K562 (cell line): ENCODE measurements around the gene FAM50B.

Source experiments
- BRCA1 ChIP-seq, 2 experiments: fragments of 450-650 bp in 1 of 2; sonication (generic) in 1 of 2; formaldehyde crosslinking in 1 of 2; IDR thresholded peaks; 2 replicates each; pipeline versions ENCODE4 v1.5.0 to v1.6.1; 2017 to 2020; ENCODE audit warnings: mild to moderate bottlenecking in 1 of 2, missing genetic modification reagents in 1 of 2
- CGGBP1 ChIP-seq: fragments of 250-450 bp; sonication (Bioruptor Pico); IDR thresholded peaks from 2 replicates; pipeline ENCODE4 v1.9.0; 2021; ENCODE audit warnings: mild to moderate bottlenecking
- GATA2 ChIP-seq: sonication (generic); formaldehyde crosslinking; IDR thresholded peaks from 2 replicates; pipeline ENCODE4 v1.4.0; 2020; ENCODE audit warnings: mild to moderate bottlenecking, missing genetic modification reagents
- IRF2 ChIP-seq: sonication (generic); formaldehyde crosslinking; IDR thresholded peaks from 2 replicates; pipeline ENCODE4 v1.8.1; 2022; ENCODE audit warnings: mild to moderate bottlenecking, missing genetic modification reagents
- KLF1 ChIP-seq: fragments of 450-650 bp; IDR thresholded peaks from 2 replicates; pipeline ENCODE4 v1.6.1; 2016; ENCODE audit warnings: missing genetic modification characterization, missing compliant biosample characterization
- MAFG ChIP-seq: fragments of 450-650 bp; conservative IDR thresholded peaks from 2 replicates; pipeline ENCODE4 v1.6.1; 2016; ENCODE audit warnings: missing genetic modification characterization, missing compliant biosample characterization
- MTA1 ChIP-seq: fragments of 450-650 bp; IDR thresholded peaks from 2 replicates; pipeline ENCODE4 v1.6.1; 2017; ENCODE audit warnings: borderline replicate concordance
- PHF20 ChIP-seq: fragments of 450-650 bp; IDR thresholded peaks from 2 replicates; pipeline ENCODE4 v1.6.1; 2018; ENCODE audit not compliant: partially characterized antibody
- POLR2A ChIP-seq: fragments of 450-650 bp; conservative IDR thresholded peaks from 2 replicates; pipeline ENCODE4 v1.6.1; 2016
- POLR2AphosphoS5 ChIP-seq: IDR thresholded peaks from 2 replicates; pipeline ENCODE4 v1.6.1; 2011; ENCODE audit warnings: mild to moderate bottlenecking, low read depth, low read length, moderate library complexity; ENCODE audit not compliant: control insufficient read depth, insufficient read depth
- RCOR1 ChIP-seq, 2 experiments: IDR thresholded peaks; 2 replicates each; pipeline ENCODE4 v1.6.1; 2012; ENCODE audit warnings: low read depth in 2 of 2, low read length in 2 of 2, borderline replicate concordance in 1 of 2, improper control_type of control experiment in 1 of 2
- SIN3A ChIP-seq, 2 experiments: fragments of 150-350 bp in 1 of 2; IDR thresholded peaks; 2 replicates each; pipeline ENCODE4 v1.6.1; 2011 to 2016; ENCODE audit warnings: borderline replicate concordance in 2 of 2, low read depth in 2 of 2, low read length in 2 of 2, mild to moderate bottlenecking in 2 of 2, moderate library complexity in 2 of 2; ENCODE audit not compliant: control insufficient read depth in 1 of 2
- TRIM24 ChIP-seq, 2 experiments: fragments of 450-650 bp; IDR thresholded peaks; 2 replicates each; pipeline ENCODE4 v1.6.1; 2016
- TF ChIP-seq, protein P1 (sequence below), 3 experiments: IDR thresholded peaks in 2 of 3; conservative IDR thresholded peaks in 1 of 3; 2 replicates each; pipeline ENCODE4 v1.5.1; 2011 to 2012; ENCODE audit warnings: low read length in 3 of 3, mild to moderate bottlenecking in 3 of 3, control low read depth in 2 of 3, improper control_type of control experiment in 1 of 3, inconsistent platforms in 1 of 3, low read depth in 1 of 3, mixed read lengths in 1 of 3, moderate library complexity in 1 of 3; ENCODE audit not compliant: insufficient read depth in 2 of 3

DNA sequence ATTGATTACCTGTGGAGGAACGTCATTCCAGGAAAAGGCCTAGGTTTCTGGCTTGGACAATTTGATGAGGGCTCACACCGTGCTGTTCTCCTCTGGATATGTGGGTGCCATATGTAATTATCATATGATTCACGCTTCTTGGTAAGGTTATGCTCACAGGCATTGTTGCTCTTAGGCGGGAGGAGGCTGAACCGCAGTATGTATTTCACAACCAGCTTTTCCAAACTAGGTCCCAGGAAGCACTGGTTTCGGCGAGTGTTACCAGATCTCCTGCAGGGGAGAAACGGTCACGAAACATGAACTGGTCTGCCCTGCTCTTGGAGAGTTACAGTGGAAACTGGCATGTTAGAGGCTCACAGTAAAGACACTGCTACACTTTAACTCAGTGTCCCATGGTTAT lies 793 bp upstream of the FAM50B start:
- TF ChIP-seq RCOR1 (IDR thresholded peaks at IDR 0.05; ENCODE audit: borderline replicate concordance in 1 of 2, low read depth in 2 of 2, low read length in 2 of 2) (no peak), POLR2A (no peak), CGGBP1 (no peak), MTA1 (no peak), POLR2AphosphoS5 (no peak), KLF1 (tag) (no peak), PHF20 (no peak), IRF2 (CRISPR knock-in tag) (no peak), MAFG (tag) (no peak), TRIM24 (IDR thresholded peaks at IDR 0.05) (no peak), SIN3A (IDR thresholded peaks at IDR 0.05; ENCODE audit: borderline replicate concordance in 2 of 2, control insufficient read depth in 1 of 2, low read depth in 2 of 2, low read length in 2 of 2) (no peak), GATA2 (no peak), BRCA1 (IDR thresholded peaks at IDR 0.05) (no peak), BRCA1 (CRISPR knock-in tag; IDR thresholded peaks at IDR 0.05) (no peak)
- TF ChIP-seq, protein P1, sequence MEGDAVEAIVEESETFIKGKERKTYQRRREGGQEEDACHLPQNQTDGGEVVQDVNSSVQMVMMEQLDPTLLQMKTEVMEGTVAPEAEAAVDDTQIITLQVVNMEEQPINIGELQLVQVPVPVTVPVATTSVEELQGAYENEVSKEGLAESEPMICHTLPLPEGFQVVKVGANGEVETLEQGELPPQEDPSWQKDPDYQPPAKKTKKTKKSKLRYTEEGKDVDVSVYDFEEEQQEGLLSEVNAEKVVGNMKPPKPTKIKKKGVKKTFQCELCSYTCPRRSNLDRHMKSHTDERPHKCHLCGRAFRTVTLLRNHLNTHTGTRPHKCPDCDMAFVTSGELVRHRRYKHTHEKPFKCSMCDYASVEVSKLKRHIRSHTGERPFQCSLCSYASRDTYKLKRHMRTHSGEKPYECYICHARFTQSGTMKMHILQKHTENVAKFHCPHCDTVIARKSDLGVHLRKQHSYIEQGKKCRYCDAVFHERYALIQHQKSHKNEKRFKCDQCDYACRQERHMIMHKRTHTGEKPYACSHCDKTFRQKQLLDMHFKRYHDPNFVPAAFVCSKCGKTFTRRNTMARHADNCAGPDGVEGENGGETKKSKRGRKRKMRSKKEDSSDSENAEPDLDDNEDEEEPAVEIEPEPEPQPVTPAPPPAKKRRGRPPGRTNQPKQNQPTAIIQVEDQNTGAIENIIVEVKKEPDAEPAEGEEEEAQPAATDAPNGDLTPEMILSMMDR (IDR thresholded peaks at IDR 0.05 in 2 of 3, conservative IDR thresholded peaks at IDR 0.05 in 1 of 3; ENCODE audit: insufficient read depth in 2 of 3, low read depth in 1 of 3, low read length in 3 of 3), result no peak
